GM12872 (cell line): ENCODE data around the gene ZMYND12.

Experiments
- TF ChIP-seq, protein P1 (sequence below): IDR thresholded peaks from 3 replicates; pipeline ENCODE4 v1.5.1; 2011; ENCODE audit warnings: low read depth, mild to moderate bottlenecking, low read length, moderate library complexity; ENCODE audit not compliant: insufficient read depth

Gene ZMYND12, protein sequence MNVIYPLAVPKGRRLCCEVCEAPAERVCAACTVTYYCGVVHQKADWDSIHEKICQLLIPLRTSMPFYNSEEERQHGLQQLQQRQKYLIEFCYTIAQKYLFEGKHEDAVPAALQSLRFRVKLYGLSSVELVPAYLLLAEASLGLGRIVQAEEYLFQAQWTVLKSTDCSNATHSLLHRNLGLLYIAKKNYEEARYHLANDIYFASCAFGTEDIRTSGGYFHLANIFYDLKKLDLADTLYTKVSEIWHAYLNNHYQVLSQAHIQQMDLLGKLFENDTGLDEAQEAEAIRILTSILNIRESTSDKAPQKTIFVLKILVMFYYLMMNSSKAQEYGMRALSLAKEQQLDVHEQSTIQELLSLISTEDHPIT

DNA sequence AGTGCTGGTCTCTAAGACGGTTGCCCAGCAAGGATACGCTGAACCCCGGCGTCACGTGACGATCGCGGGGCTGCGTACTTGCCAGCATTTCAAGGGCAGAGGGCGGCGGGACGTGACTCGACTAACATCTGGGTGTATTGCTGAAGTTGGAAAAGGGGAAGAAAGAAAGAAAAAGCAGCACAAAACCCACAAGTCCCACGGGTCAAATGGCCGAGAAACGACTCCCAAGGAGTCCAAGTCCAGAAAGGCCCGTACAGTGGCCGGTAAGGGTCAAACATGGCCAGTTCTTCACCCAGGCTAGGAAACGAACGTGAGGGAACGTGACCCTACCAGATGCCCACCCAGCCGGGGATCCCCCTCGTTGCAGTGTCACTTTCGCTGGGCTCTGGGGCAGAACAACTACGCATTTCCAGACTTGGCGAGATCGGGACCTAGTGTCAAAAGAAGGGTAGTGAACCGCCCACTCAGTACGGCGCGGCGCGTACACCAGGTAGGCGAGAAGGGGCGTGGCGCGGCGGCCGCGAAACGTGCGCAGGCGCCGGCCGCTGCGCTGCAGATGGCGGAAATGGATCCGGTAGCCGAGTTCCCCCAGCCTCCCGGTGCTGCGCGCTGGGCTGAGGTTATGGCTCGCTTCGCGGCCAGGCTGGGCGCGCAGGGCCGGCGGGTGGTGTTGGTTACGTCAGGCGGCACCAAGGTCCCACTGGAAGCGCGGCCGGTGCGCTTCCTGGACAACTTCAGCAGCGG is at the start of gene ZMYND12, which contains the start of gene PPCS:
Gene ZMYND12, minus strand, starts transcription at position 13 of the 744 bp plus-strand sequence. CDS start 25 bp downstream, outside the sequence.
Gene PPCS, plus strand, starts transcription at position 534 of the 744 bp plus-strand sequence. Its CDS starts 23 bp downstream, at position 557.
- TF ChIP-seq, protein P1, sequence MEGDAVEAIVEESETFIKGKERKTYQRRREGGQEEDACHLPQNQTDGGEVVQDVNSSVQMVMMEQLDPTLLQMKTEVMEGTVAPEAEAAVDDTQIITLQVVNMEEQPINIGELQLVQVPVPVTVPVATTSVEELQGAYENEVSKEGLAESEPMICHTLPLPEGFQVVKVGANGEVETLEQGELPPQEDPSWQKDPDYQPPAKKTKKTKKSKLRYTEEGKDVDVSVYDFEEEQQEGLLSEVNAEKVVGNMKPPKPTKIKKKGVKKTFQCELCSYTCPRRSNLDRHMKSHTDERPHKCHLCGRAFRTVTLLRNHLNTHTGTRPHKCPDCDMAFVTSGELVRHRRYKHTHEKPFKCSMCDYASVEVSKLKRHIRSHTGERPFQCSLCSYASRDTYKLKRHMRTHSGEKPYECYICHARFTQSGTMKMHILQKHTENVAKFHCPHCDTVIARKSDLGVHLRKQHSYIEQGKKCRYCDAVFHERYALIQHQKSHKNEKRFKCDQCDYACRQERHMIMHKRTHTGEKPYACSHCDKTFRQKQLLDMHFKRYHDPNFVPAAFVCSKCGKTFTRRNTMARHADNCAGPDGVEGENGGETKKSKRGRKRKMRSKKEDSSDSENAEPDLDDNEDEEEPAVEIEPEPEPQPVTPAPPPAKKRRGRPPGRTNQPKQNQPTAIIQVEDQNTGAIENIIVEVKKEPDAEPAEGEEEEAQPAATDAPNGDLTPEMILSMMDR = peak; percentile 18; the same call in 1 of the 3 replicates

- TF ChIP-seq, protein P1 = no peak
Measured at GRCh38 chr1:42504535-42505128, 48.8 kb upstream of the ZMYND12 start.

DNA sequence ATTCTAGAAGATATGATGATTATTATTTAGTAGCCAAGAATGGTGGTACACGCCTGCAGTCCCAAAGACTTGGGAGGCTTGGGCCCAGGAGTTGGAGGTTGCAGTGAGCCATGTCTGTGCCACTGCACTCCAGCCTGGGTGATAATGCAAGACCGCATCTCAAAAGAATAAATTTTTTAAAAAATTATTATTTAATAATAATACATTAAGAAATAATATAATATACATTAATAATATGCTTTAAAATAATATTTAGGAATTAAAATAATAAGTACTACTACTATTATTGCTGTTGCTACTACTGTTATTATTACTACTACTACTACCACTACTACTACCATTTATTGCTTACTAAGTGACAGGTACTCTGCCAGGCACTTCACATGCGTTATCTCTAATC is 34.4 kb upstream of the ZMYND12 start:
- TF ChIP-seq, protein P1 = no peak

- TF ChIP-seq, protein P1 = no peak
Measured at GRCh38 chr1:42484382-42484781, 28.6 kb upstream of the ZMYND12 start.

DNA sequence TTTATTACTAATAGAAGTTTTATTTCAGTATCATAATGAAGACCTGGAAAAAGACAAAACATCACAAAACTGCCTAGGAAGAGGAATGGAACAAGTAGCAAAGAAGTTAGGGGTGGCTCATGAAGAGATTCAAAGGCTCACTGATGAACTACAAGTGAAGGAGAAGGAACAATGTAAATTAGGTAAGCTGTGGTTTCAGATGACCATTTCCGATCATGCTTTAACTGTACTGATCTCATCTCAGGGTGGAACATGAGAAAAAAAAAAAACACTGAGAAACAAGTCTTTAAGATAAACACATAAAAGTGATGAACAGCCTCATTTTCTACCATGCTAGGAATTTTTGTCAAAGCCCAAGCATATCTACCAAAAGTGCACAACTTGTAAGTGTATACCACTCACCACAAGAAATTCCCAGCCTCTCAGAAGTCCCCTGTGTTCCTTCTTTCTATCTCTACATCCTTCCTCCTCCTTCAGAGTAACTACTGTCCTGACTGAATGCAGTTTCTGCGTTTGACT is 26.9 kb upstream of the ZMYND12 start:
- TF ChIP-seq, protein P1 = no peak

DNA sequence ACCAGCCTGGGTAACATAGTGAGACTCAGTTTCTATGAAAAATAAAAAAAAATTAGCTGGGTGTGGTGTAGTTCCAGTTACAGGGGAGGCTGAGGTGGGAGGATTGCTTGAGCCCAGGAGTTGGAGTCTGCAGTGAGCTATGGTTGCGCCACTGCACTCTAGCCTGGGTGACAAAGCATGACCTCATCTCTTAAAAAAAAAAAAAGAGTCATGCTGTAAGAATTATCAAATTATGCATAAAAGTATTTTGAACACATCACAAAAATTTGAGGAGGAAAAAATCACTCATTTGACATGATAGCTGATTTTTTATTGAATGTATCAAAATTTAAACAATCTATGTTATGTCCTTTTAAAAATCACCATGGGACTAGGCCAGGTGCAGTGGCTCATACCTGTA is 25.1 kb upstream of the ZMYND12 start:
- TF ChIP-seq, protein P1 = no peak

DNA sequence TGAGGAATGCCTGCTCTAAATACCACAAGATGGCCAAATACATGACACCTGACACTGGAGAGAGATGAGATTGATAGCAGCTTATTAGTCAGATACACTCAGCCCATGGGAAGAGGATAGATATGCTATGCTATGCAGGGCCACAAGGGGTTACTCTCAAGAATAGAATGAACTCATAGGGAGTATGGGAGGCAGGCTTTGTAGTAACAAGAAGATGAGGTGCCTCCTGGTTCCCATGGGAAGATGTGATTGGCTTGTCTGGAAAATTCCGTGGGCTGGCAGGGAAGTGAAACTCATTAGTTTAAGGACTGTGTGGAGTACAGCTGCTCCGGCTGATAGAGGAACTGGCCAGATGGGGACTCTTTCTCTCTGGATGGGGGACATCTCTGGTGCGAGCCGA is 23.8 kb upstream of the ZMYND12 start:
- TF ChIP-seq, protein P1 = peak; percentile 38; the same call in 1 of the 3 replicates
